IMR-90 (cell line): ENCODE results near the gene ASGR2. TPM values are rescaled to one million over a fixed set of nuclear protein-coding genes. Genes with fewer than 3 reads are reported as not detected.
"Not testable (repeated sequence)": the region's sequence is repeated elsewhere in the genome, so short reads cannot be mapped to it uniquely, and the experiment has no call there.

ENCODE experiments used
- ATAC-seq: fragments of 200-7000 bp; cut with Tn5 transposase; 2 replicates; pipeline ENCODE4 v1.9.1; 2020; ENCODE audit warnings: low read depth, mild to moderate bottlenecking, moderate library complexity
- BruUV-seq: library from RNA; stranded (reverse); fragments of 400-500 nt; replicated peaks from 2 replicates; lab custom pipeline; 2021; lab: Mats Ljungman, UMichigan
- CTCF ChIA-PET: fragments of 300-600 bp; formaldehyde crosslinking; extraction: SDS; loops from one replicate; lab custom pipeline; 2021; ENCODE audit warnings: antibody characterized with exemption; lab: Yijun Ruan, JAX
- POLR2A ChIA-PET: fragments of 300-600 bp; sonication (Branson Sonifier 250); formaldehyde crosslinking; loops from one replicate; lab custom pipeline; 2022; ENCODE audit warnings: antibody characterized with exemption; ENCODE audit not compliant: unreplicated experiment; lab: Charles Lee
- DNase-seq: peaks from one replicate; pipeline ENCODE4 v3.0.0; 2013
- H2AFZ ChIP-seq: replicated peaks from 2 replicates; pipeline ENCODE3; 2013; ENCODE audit warnings: low read length, mild to moderate bottlenecking; ENCODE audit not compliant: poor library complexity
- H2AK5ac ChIP-seq: 2 replicates; pipeline ENCODE4 v1.6.1; 2013; ENCODE audit warnings: low read depth, low read length, inconsistent platforms
- H2AK9ac ChIP-seq: replicated peaks from 2 replicates; pipeline ENCODE3; 2013; ENCODE audit warnings: mild to moderate bottlenecking, low read depth, low read length, moderate library complexity; ENCODE audit not compliant: poor library complexity
- H2BK120ac ChIP-seq: 2 replicates; pipeline ENCODE4 v1.6.1; 2013; ENCODE audit warnings: low read depth, low read length, inconsistent platforms
- H2BK15ac ChIP-seq: 3 replicates; pipeline ENCODE4 v1.6.1; 2013; ENCODE audit warnings: low read depth, low read length, inconsistent platforms
- H2BK20ac ChIP-seq: 2 replicates; pipeline ENCODE4 v1.6.1; 2013; ENCODE audit warnings: low read depth, mild to moderate bottlenecking, inconsistent platforms, low read length, moderate library complexity
- H2BK5ac ChIP-seq: 2 replicates; pipeline ENCODE4 v1.6.1; 2013; ENCODE audit warnings: mild to moderate bottlenecking, low read depth, low read length, inconsistent platforms; ENCODE audit not compliant: poor library complexity, severe bottlenecking
- H3K14ac ChIP-seq: replicated peaks from 2 replicates; pipeline ENCODE4 v1.6.1; 2013; ENCODE audit warnings: low read depth, low read length, inconsistent platforms
- H3K18ac ChIP-seq: 2 replicates; pipeline ENCODE4 v1.6.1; 2013; ENCODE audit warnings: low read depth, low read length, control low read depth
- H3K23ac ChIP-seq: 2 replicates; pipeline ENCODE4 v1.6.1; 2013; ENCODE audit warnings: low read depth, low read length, inconsistent platforms
- H3K27ac ChIP-seq: 2 replicates; pipeline ENCODE4 v1.5.1; 2013; ENCODE audit warnings: mild to moderate bottlenecking, control low read depth, low read length; ENCODE audit not compliant: insufficient read depth
- H3K27me3 ChIP-seq: 2 replicates; pipeline ENCODE4 v1.6.1; 2013; ENCODE audit warnings: low read length; ENCODE audit not compliant: control insufficient read depth, insufficient read depth
- H3K36me3 ChIP-seq: 2 replicates; pipeline ENCODE4 v1.6.1; 2013; ENCODE audit warnings: low read length, mixed read lengths; ENCODE audit not compliant: control insufficient read depth, insufficient read depth
- H3K4ac ChIP-seq: 2 replicates; pipeline ENCODE4 v1.6.1; 2013; ENCODE audit warnings: low read depth, low read length, inconsistent platforms
- H3K4me1 ChIP-seq: 2 replicates; pipeline ENCODE4 v1.6.1; 2013; ENCODE audit warnings: low read length, mixed read lengths; ENCODE audit not compliant: control insufficient read depth, insufficient read depth
- H3K4me2 ChIP-seq: 2 replicates; pipeline ENCODE4 v1.6.1; 2013; ENCODE audit warnings: low read depth, mild to moderate bottlenecking, control low read depth, low read length, moderate library complexity
- H3K4me3 ChIP-seq: 2 replicates; pipeline ENCODE4 v1.5.1; 2013; ENCODE audit warnings: low read depth, mild to moderate bottlenecking, control low read depth, low read length, moderate library complexity; ENCODE audit not compliant: insufficient read depth
- H3K56ac ChIP-seq: 2 replicates; pipeline ENCODE4 v1.6.1; 2013; ENCODE audit warnings: low read length, inconsistent platforms; ENCODE audit not compliant: insufficient read depth; ENCODE audit errors: extremely low read depth
- H3K79me1 ChIP-seq, 2 experiments: 2 replicates each; pipeline ENCODE4 v1.6.1; 2013; ENCODE audit warnings: low read length in 2 of 2, inconsistent platforms in 1 of 2, low read depth in 1 of 2
- H3K9ac ChIP-seq: 2 replicates; pipeline ENCODE4 v1.6.1; 2013; ENCODE audit warnings: low read depth, low read length, control low read depth
- H3K9me1 ChIP-seq: 2 replicates; pipeline ENCODE4 v1.6.1; 2013; ENCODE audit warnings: low read length, inconsistent platforms; ENCODE audit not compliant: insufficient read depth
- H3K9me3 ChIP-seq: 2 replicates; pipeline ENCODE4 v1.6.1; 2013; ENCODE audit warnings: low read length; ENCODE audit not compliant: control insufficient read depth, insufficient read depth
- H4K20me1 ChIP-seq: 2 replicates; pipeline ENCODE4 v1.6.1; 2013; ENCODE audit warnings: low read length, inconsistent platforms; ENCODE audit not compliant: insufficient read depth
- H4K5ac ChIP-seq: 2 replicates; pipeline ENCODE4 v1.6.1; 2013; ENCODE audit warnings: mild to moderate bottlenecking, low read depth, low read length, control low read depth
- H4K8ac ChIP-seq, 2 experiments: 2 replicates each; pipeline ENCODE4 v1.6.1; 2013; ENCODE audit warnings: low read depth in 2 of 2, low read length in 2 of 2, control low read depth in 1 of 2, inconsistent platforms in 1 of 2
- H4K91ac ChIP-seq: 2 replicates; pipeline ENCODE4 v1.6.1; 2013; ENCODE audit warnings: low read depth, low read length, inconsistent platforms; ENCODE audit not compliant: insufficient read depth
- WGBS, 2 experiments: methylation state at CpG; one replicate each; pipeline versions ENCODE4 v1.1.5 to v1.1.7; 2013; ENCODE audit warnings: missing lambda C conversion rate in 2 of 2; ENCODE audit not compliant: insufficient read length in 1 of 2; ENCODE audit errors: extremely low coverage in 2 of 2; 5-methylcytosine and 5-hydroxymethylcytosine counted together
- dilution Hi-C: fragments of 300-500 bp; cut with HindIII; formaldehyde crosslinking; loops from one replicate; pipeline ENCODE4 v1.14.3; 2018; ENCODE audit warnings: low sequenced_read_pairs; ENCODE audit not compliant: unreplicated experiment
- in situ Hi-C: fragments of 300-500 bp; cut with MboI; formaldehyde crosslinking; loops from 3 replicates; pipeline ENCODE4 v1.14.3; 2019; ENCODE audit warnings: low sequenced_read_pairs, inconsistent platforms, mixed read lengths
- intact Hi-C: fragments of 100-400 bp; cut with micrococcal nuclease; formaldehyde crosslinking; loops from 2 replicates; pipeline ENCODE4 v1.10.0; 2022
- polyA plus RNA-seq, 3 experiments: library from polyadenylated mRNA; depleted of rRNA; stranded (reverse); fragments of >200 nt; gene quantifications; 2 replicates each; pipeline ENCODE4 v1.2.3, GENCODE V29; 2012; ENCODE audit warnings: low replicate concordance in 1 of 3
- total RNA-seq: library from RNA; depleted of rRNA; stranded (reverse); fragments of >200 nt; gene quantifications from 2 replicates; pipeline ENCODE4 v1.2.3, GENCODE V29; 2012

The ASGR2 gene
- total and polyA plus RNA-seq, 2 of the 4 experiments (the other 2 are of a cell fraction) = not detected

GRCh38 chr17:7089570-7089969, 25.1 kb downstream of the ASGR2 start:
- H2BK120ac ChIP-seq, intact Hi-C loops, H4K91ac ChIP-seq, H3K4me3 ChIP-seq, H4K5ac ChIP-seq, H2AK5ac ChIP-seq, H3K27ac ChIP-seq, H2AK9ac ChIP-seq, H3K9me3 ChIP-seq, H3K18ac ChIP-seq, H2BK5ac ChIP-seq, BruUV-seq, H3K56ac ChIP-seq, H2AFZ ChIP-seq, H4K20me1 ChIP-seq, DNase-seq, H3K4ac ChIP-seq, H3K79me1 ChIP-seq, H3K9ac ChIP-seq, H3K14ac ChIP-seq, H4K8ac ChIP-seq, H3K27me3 ChIP-seq, POLR2A ChIA-PET, H3K4me2 ChIP-seq, H2BK15ac ChIP-seq, H3K4me1 ChIP-seq, ATAC-seq, H2BK20ac ChIP-seq, dilution Hi-C loops, in situ Hi-C loops, CTCF ChIA-PET, H3K9me1 ChIP-seq, H3K23ac ChIP-seq, H3K36me3 ChIP-seq: not testable (repeated sequence)
- WGBS, 2 experiments = 77% methylated on average over 4 of the region's 6 CpGs; no CpG with 5 or more reads in 1 of the 2 experiments

- H4K8ac ChIP-seq, H2AK5ac ChIP-seq, H3K4me2 ChIP-seq, H3K9me3 ChIP-seq, H3K27me3 ChIP-seq, CTCF ChIA-PET, H2BK15ac ChIP-seq, H3K9me1 ChIP-seq, H3K18ac ChIP-seq, H3K4ac ChIP-seq, H3K36me3 ChIP-seq, H2AK9ac ChIP-seq, intact Hi-C loops, H4K20me1 ChIP-seq, BruUV-seq, POLR2A ChIA-PET, H3K14ac ChIP-seq, H3K23ac ChIP-seq, H3K27ac ChIP-seq, H2BK120ac ChIP-seq, H4K91ac ChIP-seq, dilution Hi-C loops, H3K79me1 ChIP-seq, ATAC-seq, H3K56ac ChIP-seq, H2BK20ac ChIP-seq, H2BK5ac ChIP-seq, in situ Hi-C loops, H2AFZ ChIP-seq, H3K9ac ChIP-seq, H3K4me1 ChIP-seq, DNase-seq, H3K4me3 ChIP-seq, H4K5ac ChIP-seq: not testable (repeated sequence)
- no CpG with 5 or more reads among the region's 4 CpGs for WGBS, 2 experiments
Measured at GRCh38 chr17:7088442-7088841, 26.2 kb downstream of the ASGR2 start.
